SK-N-SH (cell line): ENCODE measurements around the gene KCTD20. TPM values are rescaled to one million over a fixed set of nuclear protein-coding genes. Genes with fewer than 3 reads are reported as not detected.

ENCODE experiments used
- CTCF ChIA-PET: fragments of 300-600, 350-600 bp; formaldehyde crosslinking; extraction: SDS; loops from one replicate; lab custom pipeline; 2021; lab: Yijun Ruan, JAX
- POLR2A ChIA-PET: fragments of 350-600 bp; sonication (Branson Sonifier 250); formaldehyde crosslinking; extraction: SDS; loops from one replicate; lab custom pipeline; 2020; ENCODE audit warnings: antibody characterized with exemption, inconsistent platforms; lab: Yijun Ruan, JAX
- DNase-seq: peaks from one replicate; pipeline ENCODE4 v3.0.0; 2012
- H2AFZ ChIP-seq: fragments of 200-600 bp; sonication (generic); 2 replicates; pipeline ENCODE4 v1.8.1; 2016; ENCODE audit warnings: antibody characterized with exemption, mild to moderate bottlenecking, low read depth
- H3F3A ChIP-seq: fragments of 200-600 bp; sonication (generic); replicated peaks from 2 replicates; pipeline ENCODE3; 2016; ENCODE audit warnings: antibody characterized with exemption, mild to moderate bottlenecking; ENCODE audit not compliant: insufficient read depth
- H3K27ac ChIP-seq, 2 experiments: fragments of 200-500 bp in 1 of 2; fragments of 200-600 bp in 1 of 2; sonication (Bioruptor generic) in 1 of 2; sonication (generic), shearing (Covaris generic) in 1 of 2; 2 replicates each; pipeline versions ENCODE4 v1.5.1 to v1.6.1; 2014 to 2016; ENCODE audit warnings: low read depth in 2 of 2, inconsistent platforms in 1 of 2, low read length in 1 of 2, mild to moderate bottlenecking in 1 of 2, mixed read lengths in 1 of 2
- H3K27me3 ChIP-seq: fragments of 200-600 bp; sonication (generic), shearing (Covaris generic); 2 replicates; pipeline ENCODE4 v1.6.1; 2016; ENCODE audit warnings: mixed run types; ENCODE audit not compliant: insufficient read depth
- H3K36me3 ChIP-seq, 2 experiments: fragments of 200-500 bp in 1 of 2; fragments of 200-600 bp in 1 of 2; sonication (Bioruptor generic) in 1 of 2; sonication (generic) in 1 of 2; replicated peaks in 1 of 2; 2 replicates each; pipeline versions ENCODE3 to v1.5.1; 2014 to 2016; ENCODE audit warnings: low read length in 1 of 2, mild to moderate bottlenecking in 1 of 2; ENCODE audit not compliant: insufficient read depth in 2 of 2, control insufficient read depth in 1 of 2
- H3K4me1 ChIP-seq, 2 experiments: fragments of 200-500 bp in 1 of 2; fragments of 200-600 bp in 1 of 2; sonication (Bioruptor generic) in 1 of 2; sonication (generic), shearing (Covaris generic) in 1 of 2; 2 replicates each; pipeline versions ENCODE4 v1.5.1 to v1.6.1; 2014 to 2016; ENCODE audit warnings: low read depth in 1 of 2, low read length in 1 of 2, mixed run types in 1 of 2; ENCODE audit not compliant: insufficient read depth in 2 of 2, control insufficient read depth in 1 of 2
- H3K4me2 ChIP-seq: fragments of 200-600 bp; sonication (generic), shearing (Covaris generic); 2 replicates; pipeline ENCODE4 v1.6.1; 2017; ENCODE audit warnings: mixed run types
- H3K4me3 ChIP-seq, 2 experiments: fragments of 200-500 bp in 1 of 2; fragments of 200-600 bp in 1 of 2; sonication (Bioruptor generic) in 1 of 2; sonication (generic), shearing (Covaris generic) in 1 of 2; 2 replicates each; pipeline versions ENCODE4 v1.5.1 to v1.8.1; 2014 to 2016; ENCODE audit warnings: low read depth in 2 of 2, inconsistent platforms in 1 of 2, low read length in 1 of 2, mild to moderate bottlenecking in 1 of 2, mixed read lengths in 1 of 2, moderate library complexity in 1 of 2
- H3K79me2 ChIP-seq: fragments of 200-600 bp; sonication (generic); 2 replicates; pipeline ENCODE4 v1.8.1; 2017; ENCODE audit warnings: mild to moderate bottlenecking; ENCODE audit not compliant: insufficient read depth
- H3K9ac ChIP-seq: fragments of 200-600 bp; sonication (generic); 2 replicates; pipeline ENCODE4 v1.6.1; 2017; ENCODE audit warnings: mixed run types
- H3K9me2 ChIP-seq: fragments of 200-600 bp; sonication (generic); 2 replicates; pipeline ENCODE4 v1.6.1; 2017; ENCODE audit warnings: mixed run types
- H3K9me3 ChIP-seq: fragments of 200-600 bp; sonication (generic); 2 replicates; pipeline ENCODE4 v1.6.1; 2017; ENCODE audit warnings: mixed run types, mild to moderate bottlenecking, moderate library complexity
- H4K20me1 ChIP-seq: fragments of 200-600 bp; sonication (generic); 2 replicates; pipeline ENCODE4 v1.6.1; 2017; ENCODE audit warnings: mild to moderate bottlenecking, mixed run types; ENCODE audit not compliant: insufficient read depth
- CHD2 ChIP-seq: fragments of 150-350 bp; IDR thresholded peaks from 2 replicates; pipeline ENCODE4 v1.6.1; 2018; ENCODE audit warnings: low read length; ENCODE audit not compliant: partially characterized antibody
- EP300 ChIP-seq, 2 experiments: IDR thresholded peaks; 2 replicates each; pipeline versions ENCODE4 v1.4.0 to v1.6.1; 2012; ENCODE audit warnings: borderline replicate concordance in 1 of 2, low read depth in 1 of 2, low read length in 1 of 2
- EZH2phosphoT487 ChIP-seq: fragments of 200-600 bp; sonication (generic); IDR thresholded peaks from 2 replicates; pipeline ENCODE4 v1.6.1; 2017; ENCODE audit warnings: low read depth, mixed run types, mild to moderate bottlenecking, antibody characterized with exemption, moderate library complexity, borderline replicate concordance
- FOSL2 ChIP-seq: IDR thresholded peaks from 2 replicates; pipeline ENCODE4 v1.4.0; 2012; ENCODE audit warnings: low read depth, mild to moderate bottlenecking, moderate library complexity, borderline replicate concordance
- GABPA ChIP-seq: IDR thresholded peaks from 2 replicates; pipeline ENCODE4 v1.4.0; 2012; ENCODE audit warnings: low read depth, mild to moderate bottlenecking
- JUND ChIP-seq: IDR thresholded peaks from 2 replicates; pipeline ENCODE4 v1.4.0; 2012
- MXI1 ChIP-seq: IDR thresholded peaks from 2 replicates; pipeline ENCODE4 v1.6.1; 2012; ENCODE audit warnings: mild to moderate bottlenecking, low read depth, low read length, improper control_type of control experiment
- NRF1 ChIP-seq: IDR thresholded peaks from 2 replicates; pipeline ENCODE4 v1.6.1; 2012; ENCODE audit warnings: low read depth, mild to moderate bottlenecking, low read length
- POLR2AphosphoS5 ChIP-seq: IDR thresholded peaks from 2 replicates; pipeline ENCODE4 v1.6.1; 2012; ENCODE audit warnings: low read depth, low read length
- RAD21 ChIP-seq: IDR thresholded peaks from 2 replicates; pipeline ENCODE4 v1.6.1; 2012; ENCODE audit warnings: mild to moderate bottlenecking, low read length
- REST ChIP-seq: IDR thresholded peaks from 2 replicates; pipeline ENCODE4 v1.6.1; 2012; ENCODE audit warnings: mild to moderate bottlenecking, low read depth, low read length, moderate library complexity
- SIN3A ChIP-seq: IDR thresholded peaks from 2 replicates; pipeline ENCODE4 v1.6.1; 2012; ENCODE audit warnings: low read depth, mild to moderate bottlenecking, low read length, moderate library complexity, borderline replicate concordance
- SMC3 ChIP-seq: IDR thresholded peaks from 2 replicates; pipeline ENCODE4 v1.6.1; 2012; ENCODE audit warnings: low read depth, low read length, improper control_type of control experiment
- TAF1 ChIP-seq: IDR thresholded peaks from 2 replicates; pipeline ENCODE4 v1.6.1; 2012; ENCODE audit warnings: low read depth, mild to moderate bottlenecking, low read length, moderate library complexity, borderline replicate concordance
- TEAD4 ChIP-seq: IDR thresholded peaks from 2 replicates; pipeline ENCODE4 v1.4.0; 2012; ENCODE audit warnings: mild to moderate bottlenecking, borderline replicate concordance; ENCODE audit not compliant: insufficient read depth
- YY1 ChIP-seq: IDR thresholded peaks from 2 replicates; pipeline ENCODE4 v1.4.0; 2012; ENCODE audit warnings: low read depth, mild to moderate bottlenecking
- ZBTB33 ChIP-seq: IDR thresholded peaks from 2 replicates; pipeline ENCODE4 v1.4.0; 2012; ENCODE audit warnings: low read depth, borderline replicate concordance
- WGBS: methylation state at CpG from one replicate; pipeline ENCODE4 v1.1.6; 2017; ENCODE audit warnings: low lambda C conversion rate; 5-methylcytosine and 5-hydroxymethylcytosine counted together
- polyA plus RNA-seq, 3 experiments: library from polyadenylated mRNA; depleted of rRNA; stranded (reverse); fragments of >200 nt; gene quantifications; 2 replicates each; pipeline ENCODE4 v1.2.3, GENCODE V29; 2012

KCTD20 gene
- polyA plus RNA-seq (2012; rRNA removed), result 29.0 and 36.1 TPM in 2 replicates
- polyA plus RNA-seq (2012; cell fraction: cytosol; rRNA removed), result 42.9 and 44.4 TPM in 2 replicates
- 10.2 and 17.5 TPM in 2 replicates for polyA plus RNA-seq (2012; cell fraction: nucleus; rRNA removed)

- no peaks in the 10 kb centered on the region for H3K27me3 ChIP-seq
- DNase-seq, result peak; percentile 94
- whole genome bisulfite sequencing, result 4% methylated on average over 38 of the region's 91 CpGs
- H2AFZ ChIP-seq, result peak within 1 kb of the TSS; percentile 91
- ChIA-PET CTCF (interaction anchor here (0.7 to 1.6 kb wide), 5 partner anchors 15 to 91 kb away, joined by 3 to 4 read pairs (median 3); no protein-coding TSS in a partner anchor), POLR2A (interaction anchor here (0.7 to 1.4 kb wide), 5 partner anchors 19 to 212 kb away, joined by 3 to 4 read pairs (median 3); no protein-coding TSS in a partner anchor)
- H3K4me1 ChIP-seq, result peaks cover 17 to 23% of the 10 kb centered on the region in 2 experiments; a peak in 3 of 4 replicates
- H3K27ac ChIP-seq, result peak within 1 kb of the TSS; percentile 89 to 91
- peak; percentile 80 for TF ChIP-seq FOSL2
- TF ChIP-seq ZBTB33, result no peak; the same call in 1 of the 2 replicates
- TF ChIP-seq EP300 (IDR thresholded peaks at IDR 0.05; ENCODE audit: borderline replicate concordance in 1 of 2, low read depth in 1 of 2, low read length in 1 of 2), result 0 out of 4 replicates have a peak, but pooled peaks of 1 of the 2 experiments have one; percentile 5
- peak; percentile 67; the same call in 1 of the 2 replicates for TF ChIP-seq POLR2AphosphoS5
- peak; percentile 75; the same call in 1 of the 2 replicates for TF ChIP-seq SIN3A
- peak; percentile 75 for TF ChIP-seq TAF1
- 0 out of 2 replicates have a peak, but pooled peaks have one; percentile 3 for TF ChIP-seq SMC3
- TF ChIP-seq TEAD4, result 0 out of 2 replicates have a peak, but pooled peaks have one; percentile 5
- no peak for TF ChIP-seq GABPA
- peak; percentile 45; the same call in 1 of the 2 replicates for TF ChIP-seq REST
- peak; percentile 61; the same call in 1 of the 2 replicates for TF ChIP-seq MXI1
- peak; percentile 25 for TF ChIP-seq CHD2
- TF ChIP-seq NRF1, result peak; percentile 50
- TF ChIP-seq JUND, result peak; percentile 72; the same call in 1 of the 2 replicates
- TF ChIP-seq EZH2phosphoT487, result no peak
- TF ChIP-seq YY1, result no peak
- TF ChIP-seq RAD21, result no peak
- H3K4me2 ChIP-seq, result peak within 1 kb of the TSS; percentile 76
- H3K4me3 ChIP-seq, result peak within 1 kb of the TSS; percentile 72 to 95
- peaks cover 52% of the 10 kb centered on the region for H3K79me2 ChIP-seq
- peaks cover 0 to 9% of the 10 kb centered on the region in 2 experiments for H3K36me3 ChIP-seq
- H3K9me3 ChIP-seq, result no peaks in the 10 kb centered on the region
- H3K9me2 ChIP-seq, result no peaks in the 10 kb centered on the region
- H3K9ac ChIP-seq, result peak within 1 kb of the TSS; percentile 98
- peaks cover 42% of the 10 kb centered on the region for H3F3A ChIP-seq
- peaks cover 9% of the 10 kb centered on the region; the same call in 1 of the 2 replicates for H4K20me1 ChIP-seq
Measured at GRCh38 chr6:36442671-36443470, at the start of gene KCTD20, which contains the start of gene PXT1. Gene KCTD20, plus strand, starts transcription at chr6:36443000. Its CDS starts 27,098 bp downstream, at chr6:36470098. Gene PXT1, minus strand, starts transcription at chr6:36442854. Its CDS starts 16,772 bp downstream, at chr6:36426082.
